ENCODE measurements around the gene GSX1. TPM values are rescaled to one million over a fixed set of nuclear protein-coding genes. Genes with fewer than 3 reads are reported as not detected.

The GSX1 gene
- total and polyA plus RNA-seq, 2 experiments from 2014 or later, result not detected

GRCh38 chr13:27791146-27791900 lies 960 bp upstream of the GSX1 start:
- Histone ChIP-seq H3K36me3 (replicated peaks; ENCODE audit: insufficient read depth, low read depth) (no peaks in the 10 kb centered on the region), H3K79me2 (no peaks in the 10 kb centered on the region), H2AFZ (no peak overlapping the region), H3K9me3 (ENCODE audit: low read depth) (no peaks in the 10 kb centered on the region), H4K20me1 (ENCODE audit: insufficient read depth, poor library complexity, severe bottlenecking) (no peaks in the 10 kb centered on the region), H3K27me3 (peaks cover 99% of the 10 kb centered on the region), H3K4me3 (no peak overlapping the region), H3K9me2 (replicated peaks; ENCODE audit: insufficient read depth) (no peaks in the 10 kb centered on the region), H3K27ac (no peak overlapping the region), H3K4me1 (ENCODE audit: insufficient read depth) (peaks cover 6% of the 10 kb centered on the region), H3K4me2 (peak overlapping the region; percentile 60)
- no peak for DNase-seq (ENCODE audit: low spot score)
- WGBS (ENCODE audit: low lambda C conversion rate, missing lambda C conversion rate), result 13% methylated on average over 36 of the region's 36 CpGs
- no peak for TF ChIP-seq CTCF (IDR thresholded peaks at IDR 0.05; ENCODE audit: poor library complexity)
- TF ChIP-seq EZH2phosphoT487 (IDR thresholded peaks at IDR 0.05; ENCODE audit: low read depth, severe bottlenecking, unreplicated experiment), result peak; percentile 85
- peak; percentile 56 for TF ChIP-seq EZH2 (IDR thresholded peaks at IDR 0.05; ENCODE audit: borderline replicate concordance)

GRCh38 chr13:27791901-27792392 lies 336 bp upstream of the GSX1 start:
- WGBS (ENCODE audit: low lambda C conversion rate, missing lambda C conversion rate), result 29% methylated on average over 22 of the region's 22 CpGs
- no peak for DNase-seq (ENCODE audit: low spot score)
- Histone ChIP-seq H3K27me3 (peaks cover 99% of the 10 kb centered on the region), H3K27ac (no peak overlapping the region), H3K9me3 (ENCODE audit: low read depth) (no peaks in the 10 kb centered on the region), H3K4me3 (no peak overlapping the region), H3K9me2 (replicated peaks; ENCODE audit: insufficient read depth) (no peaks in the 10 kb centered on the region), H3K79me2 (no peaks in the 10 kb centered on the region), H4K20me1 (ENCODE audit: insufficient read depth, poor library complexity, severe bottlenecking) (no peaks in the 10 kb centered on the region), H3K4me1 (ENCODE audit: insufficient read depth) (peaks cover 6% of the 10 kb centered on the region), H2AFZ (no peak overlapping the region), H3K36me3 (replicated peaks; ENCODE audit: insufficient read depth, low read depth) (no peaks in the 10 kb centered on the region), H3K4me2 (no peak overlapping the region)
- no peak for TF ChIP-seq CTCF (IDR thresholded peaks at IDR 0.05; ENCODE audit: poor library complexity)
- TF ChIP-seq EZH2 (IDR thresholded peaks at IDR 0.05; ENCODE audit: borderline replicate concordance), result no peak
- TF ChIP-seq EZH2phosphoT487 (IDR thresholded peaks at IDR 0.05; ENCODE audit: low read depth, severe bottlenecking, unreplicated experiment), result no peak

DNA sequence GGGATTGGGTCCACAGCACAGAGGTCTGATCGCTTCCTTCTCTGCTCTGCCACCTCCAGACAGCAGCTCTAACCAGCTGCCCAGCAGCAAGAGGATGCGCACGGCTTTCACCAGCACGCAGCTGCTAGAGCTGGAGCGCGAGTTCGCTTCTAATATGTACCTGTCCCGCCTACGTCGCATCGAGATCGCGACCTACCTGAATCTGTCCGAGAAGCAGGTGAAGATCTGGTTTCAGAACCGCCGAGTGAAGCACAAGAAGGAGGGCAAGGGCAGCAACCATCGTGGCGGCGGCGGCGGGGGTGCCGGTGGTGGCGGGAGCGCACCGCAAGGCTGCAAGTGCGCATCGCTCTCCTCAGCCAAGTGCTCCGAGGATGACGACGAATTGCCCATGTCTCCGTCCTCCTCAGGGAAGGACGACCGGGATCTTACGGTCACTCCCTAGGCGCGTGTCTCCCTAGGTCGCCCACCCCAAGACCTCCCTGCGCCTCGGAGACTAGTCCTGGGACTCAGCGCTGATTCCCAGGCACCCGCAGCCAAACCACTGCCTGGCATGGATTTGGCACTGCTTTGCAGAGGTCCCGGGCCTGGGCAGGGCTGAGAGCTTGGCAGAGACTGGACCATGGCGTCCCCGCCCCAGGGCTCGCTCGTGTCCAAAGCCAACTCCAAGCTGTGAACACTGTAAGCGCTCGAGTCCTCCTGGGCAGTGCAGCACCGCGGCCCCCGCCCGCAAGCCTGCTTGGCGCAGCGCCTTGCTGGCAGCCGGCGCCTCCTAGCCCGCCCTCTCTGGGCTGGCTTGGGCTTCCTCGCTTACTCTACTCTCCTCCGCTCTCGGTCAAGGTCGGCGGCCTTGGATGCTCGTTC lies 1.5 kb downstream of the GSX1 start:
- H3K27ac ChIP-seq, result no peak overlapping the region
- no peak overlapping the region for H2AFZ ChIP-seq
- H4K20me1 ChIP-seq (ENCODE audit: insufficient read depth, poor library complexity, severe bottlenecking), result no peaks in the 10 kb centered on the region
- H3K79me2 ChIP-seq, result no peaks in the 10 kb centered on the region
- no peak for DNase-seq (ENCODE audit: low spot score)
- peaks cover 100% of the 10 kb centered on the region for H3K27me3 ChIP-seq
- H3K4me2 ChIP-seq, result no peak overlapping the region
- TF ChIP-seq EZH2 (IDR thresholded peaks at IDR 0.05; ENCODE audit: borderline replicate concordance) (peak; percentile 34), EZH2phosphoT487 (IDR thresholded peaks at IDR 0.05; ENCODE audit: low read depth, severe bottlenecking, unreplicated experiment) (no peak), CTCF (IDR thresholded peaks at IDR 0.05; ENCODE audit: poor library complexity) (no peak)
- 8% methylated on average over 55 of the region's 63 CpGs for WGBS (ENCODE audit: low lambda C conversion rate, missing lambda C conversion rate)
- H3K4me3 ChIP-seq, result no peak overlapping the region
- H3K36me3 ChIP-seq (replicated peaks; ENCODE audit: insufficient read depth, low read depth), result no peaks in the 10 kb centered on the region
- no peaks in the 10 kb centered on the region for H3K9me3 ChIP-seq (ENCODE audit: low read depth)
- H3K4me1 ChIP-seq (ENCODE audit: insufficient read depth), result peaks cover 6% of the 10 kb centered on the region
- H3K9me2 ChIP-seq (replicated peaks; ENCODE audit: insufficient read depth), result no peaks in the 10 kb centered on the region

Data from hepatocyte (in vitro differentiated cells).